ENCODE measurements around the gene ARHGAP33. TPM values are rescaled to one million over a fixed set of nuclear protein-coding genes. Genes with fewer than 3 reads are reported as not detected.
"Not testable (repeated sequence)": the region's sequence is repeated elsewhere in the genome, so short reads cannot be mapped to it uniquely, and the experiment has no call there.

ARHGAP33 gene
- total RNA-seq, 1 experiment from 2014 or later: 0.87 TPM

DNA sequence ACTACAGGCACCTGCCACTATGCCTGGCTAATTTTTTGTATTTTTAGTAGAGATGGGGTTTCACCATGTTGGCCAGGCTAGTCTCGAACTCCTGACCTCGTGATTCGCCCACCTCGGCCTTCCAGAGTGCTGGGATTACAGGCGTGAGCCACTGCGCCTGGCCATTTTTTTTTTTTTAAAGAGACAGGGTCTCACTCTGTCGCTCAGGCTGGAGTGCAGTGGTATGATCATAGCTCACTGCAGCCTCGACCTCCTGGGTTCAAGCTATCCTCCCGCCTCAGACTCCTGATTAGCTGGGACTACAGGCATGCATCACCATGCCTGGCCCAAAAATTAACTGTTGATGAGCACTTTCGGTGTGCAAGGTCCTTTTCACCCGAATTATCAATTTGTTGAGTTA lies 60.7 kb downstream of the ARHGAP33 start:
- in situ Hi-C loops (cut with HindIII; ENCODE audit: low pct_unique_long_range_greater_than_20kb, low sequenced_read_pairs); DNase-seq (ENCODE audit: low read depth, low spot score): not testable (repeated sequence)

Other genes starting within 250 kb of the ARHGAP33 start
- 0.11 TPM in 1 of 2 replicates, not detected in the other for gene SBSN, start 247.3 kb upstream of the ARHGAP33 start, total RNA-seq (2014; rRNA removed; shearing (Covaris generic))
- 3.2 and 3.6 TPM in 2 replicates for gene GAPDHS, start 242.1 kb upstream of the ARHGAP33 start, total RNA-seq (2014; rRNA removed; shearing (Covaris generic))
- gene TMEM147, start 229.9 kb upstream of the ARHGAP33 start, total RNA-seq (2014; rRNA removed; shearing (Covaris generic)): 582 and 591 TPM in 2 replicates
- gene ATP4A, start 211.9 kb upstream of the ARHGAP33 start, total RNA-seq (2014; rRNA removed; shearing (Covaris generic)): not detected in 2 replicates
- not detected in 2 replicates for gene PMIS2, start 189.4 kb upstream of the ARHGAP33 start, total RNA-seq (2014; rRNA removed; shearing (Covaris generic))
- 9.2 and 11.1 TPM in 2 replicates for gene HAUS5, start 162.8 kb upstream of the ARHGAP33 start, total RNA-seq (2014; rRNA removed; shearing (Covaris generic))
- 54.5 and 58.2 TPM in 2 replicates for gene RBM42, start 146.5 kb upstream of the ARHGAP33 start, total RNA-seq (2014; rRNA removed; shearing (Covaris generic))
- gene ETV2, start 133.8 kb upstream of the ARHGAP33 start, total RNA-seq (2014; rRNA removed; shearing (Covaris generic)): 0.40 TPM in 1 of 2 replicates, not detected in the other
- gene COX6B1, start 127.2 kb upstream of the ARHGAP33 start, total RNA-seq (2014; rRNA removed; shearing (Covaris generic)): 568 and 619 TPM in 2 replicates
- gene UPK1A, start 109.0 kb upstream of the ARHGAP33 start, total RNA-seq (2014; rRNA removed; shearing (Covaris generic)): not detected in 2 replicates
- not detected in 2 replicates for gene ZBTB32, start 71.0 kb upstream of the ARHGAP33 start, total RNA-seq (2014; rRNA removed; shearing (Covaris generic))
- 3.7 and 5.9 TPM in 2 replicates for gene KMT2B, start 57.6 kb upstream of the ARHGAP33 start, total RNA-seq (2014; rRNA removed; shearing (Covaris generic))
- gene IGFLR1, start 33.1 kb upstream of the ARHGAP33 start, total RNA-seq (2014; rRNA removed; shearing (Covaris generic)): 1.5 and 6.9 TPM in 2 replicates
- gene U2AF1L4, start 30.1 kb upstream of the ARHGAP33 start, total RNA-seq (2014; rRNA removed; shearing (Covaris generic)): 6.0 and 6.9 TPM in 2 replicates
- gene PSENEN, start 29.9 kb upstream of the ARHGAP33 start, total RNA-seq (2014; rRNA removed; shearing (Covaris generic)): 51.5 and 56.0 TPM in 2 replicates
- gene LIN37, start 27.0 kb upstream of the ARHGAP33 start, total RNA-seq (2014; rRNA removed; shearing (Covaris generic)): 5.3 and 7.7 TPM in 2 replicates
- gene HSPB6, start 18.5 kb upstream of the ARHGAP33 start, total RNA-seq (2014; rRNA removed; shearing (Covaris generic)): not detected in 2 replicates
- 1.3 and 1.7 TPM in 2 replicates for gene PROSER3, start 17.4 kb upstream of the ARHGAP33 start, total RNA-seq (2014; rRNA removed; shearing (Covaris generic))
- not detected in 2 replicates for gene PRODH2, start 37.3 kb downstream of the ARHGAP33 start, total RNA-seq (2014; rRNA removed; shearing (Covaris generic))
- not detected in 2 replicates for gene NPHS1, start 76.9 kb downstream of the ARHGAP33 start, total RNA-seq (2014; rRNA removed; shearing (Covaris generic))
- gene KIRREL2, start 81.3 kb downstream of the ARHGAP33 start, total RNA-seq (2014; rRNA removed; shearing (Covaris generic)): 1.7 and 2.4 TPM in 2 replicates
- 9.2 and 13.5 TPM in 2 replicates for gene APLP1, start 93.0 kb downstream of the ARHGAP33 start, total RNA-seq (2014; rRNA removed; shearing (Covaris generic))
- 1.1 and 1.9 TPM in 2 replicates for gene NFKBID, start 125.0 kb downstream of the ARHGAP33 start, total RNA-seq (2014; rRNA removed; shearing (Covaris generic))
- not detected in 2 replicates for gene HCST, start 127.0 kb downstream of the ARHGAP33 start, total RNA-seq (2014; rRNA removed; shearing (Covaris generic))
- not detected in 2 replicates for gene TYROBP, start 132.7 kb downstream of the ARHGAP33 start, total RNA-seq (2014; rRNA removed; shearing (Covaris generic))
- gene LRFN3, start 160.8 kb downstream of the ARHGAP33 start, total RNA-seq (2014; rRNA removed; shearing (Covaris generic)): 1.8 and 3.3 TPM in 2 replicates
- 13.3 and 14.1 TPM in 2 replicates for gene SDHAF1, start 219.6 kb downstream of the ARHGAP33 start, total RNA-seq (2014; rRNA removed; shearing (Covaris generic))
- not detected in 2 replicates for gene SYNE4, start 233.2 kb downstream of the ARHGAP33 start, total RNA-seq (2014; rRNA removed; shearing (Covaris generic))
- 11.9 and 14.9 TPM in 2 replicates for gene ALKBH6, start 238.6 kb downstream of the ARHGAP33 start, total RNA-seq (2014; rRNA removed; shearing (Covaris generic))

All from SK-MEL-5 (cell line).